Mesangial cell (primary cell): ENCODE results near the gene SLC52A3. TPM values are rescaled to one million over a fixed set of nuclear protein-coding genes. Genes with fewer than 3 reads are reported as not detected.

Experiments
- total RNA-seq: library from RNA; depleted of rRNA; stranded (reverse); fragments of >200 nt; gene quantifications from 2 replicates; pipeline ENCODE4 v1.2.3, GENCODE V29; 2015

The SLC52A3 gene
- not detected in 2 replicates for total RNA-seq

DNA sequence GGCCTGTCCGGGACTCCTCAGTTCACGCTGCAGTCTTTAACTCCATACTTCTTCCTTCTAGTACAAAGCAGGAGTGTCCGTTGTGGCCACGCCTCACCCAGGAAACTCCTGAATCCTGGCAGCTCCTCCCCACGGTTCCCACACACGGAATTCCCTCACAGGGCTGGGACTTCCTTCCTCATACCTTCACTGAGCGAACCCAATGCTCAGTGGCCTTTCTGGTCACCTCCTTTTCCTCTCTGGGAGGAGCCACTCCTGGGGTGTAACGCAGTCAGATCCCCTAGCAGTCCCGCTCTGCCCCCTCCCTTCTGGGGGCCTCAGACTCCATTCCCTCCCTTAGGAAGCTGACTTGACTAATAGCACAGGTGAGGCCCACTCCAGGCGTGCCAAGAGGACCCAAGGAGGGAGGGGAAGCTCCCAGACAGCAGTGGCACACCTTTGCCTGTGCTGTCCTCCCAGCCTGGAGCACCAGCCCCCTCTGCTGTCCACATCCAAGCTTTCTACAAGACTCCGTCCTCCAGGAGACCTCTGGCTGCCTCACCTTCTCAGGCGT lies at the start of gene SLC52A3:
SLC52A3 (minus strand) TSS at position 75 of the 553 bp plus-strand sequence. CDS start 2,726 bp downstream, outside the sequence.

Other genes starting within 250 kb of the SLC52A3 start
- 84.7 and 85.9 TPM in 2 replicates for gene CSNK2A1, start 224.7 kb downstream of the SLC52A3 start, total RNA-seq
- gene TCF15, start 158.2 kb downstream of the SLC52A3 start, total RNA-seq = not detected in 2 replicates
- gene SRXN1, start 115.3 kb downstream of the SLC52A3 start, total RNA-seq = 26.9 and 36.2 TPM in 2 replicates
- not detected in 2 replicates for gene SCRT2, start 92.7 kb downstream of the SLC52A3 start, total RNA-seq
- gene FAM110A, start 65.2 kb upstream of the SLC52A3 start, total RNA-seq = 5.8 and 10.9 TPM in 2 replicates
- not detected in 2 replicates for gene ANGPT4, start 147.8 kb upstream of the SLC52A3 start, total RNA-seq
- gene RSPO4, start 233.8 kb upstream of the SLC52A3 start, total RNA-seq = 0.13 and 0.16 TPM in 2 replicates